GM23338 (cell line): ENCODE data around the gene GALNT16. TPM values are rescaled to one million over a fixed set of nuclear protein-coding genes. Genes with fewer than 3 reads are reported as not detected.

Source experiments
- ATAC-seq: fragments of 200-7000 bp; cut with Tn5 transposase; 3 replicates; pipeline ENCODE4 v1.9.1; 2020
- DNase-seq: peaks from one replicate; pipeline ENCODE4 v3.0.0-alpha.2; 2015; ENCODE audit warnings: low spot score
- H2AFZ ChIP-seq: fragments of 200-600 bp; sonication (generic); 2 replicates; pipeline ENCODE4 v1.8.0; 2016; ENCODE audit warnings: antibody characterized with exemption, mild to moderate bottlenecking, moderate library complexity
- H3F3A ChIP-seq: fragments of 200-600 bp; sonication (generic); replicated peaks from 2 replicates; pipeline ENCODE4 v1.8.0; 2017; ENCODE audit warnings: antibody characterized with exemption, mixed run types, low read depth
- H3K27ac ChIP-seq: fragments of 200-600 bp; sonication (generic); 2 replicates; pipeline ENCODE4 v1.6.1; 2016; ENCODE audit warnings: low read depth
- H3K27me3 ChIP-seq: fragments of 200-600 bp; sonication (generic); 2 replicates; pipeline ENCODE4 v1.8.0; 2016; ENCODE audit warnings: mild to moderate bottlenecking, mixed run types, moderate library complexity; ENCODE audit not compliant: insufficient read depth
- H3K36me3 ChIP-seq: fragments of 200-600 bp; sonication (generic); 2 replicates; pipeline ENCODE4 v1.8.0; 2016; ENCODE audit warnings: mild to moderate bottlenecking; ENCODE audit not compliant: insufficient read depth
- H3K4me1 ChIP-seq: fragments of 200-600 bp; sonication (generic); 2 replicates; pipeline ENCODE4 v1.8.0; 2016; ENCODE audit warnings: mild to moderate bottlenecking, moderate library complexity; ENCODE audit not compliant: insufficient read depth
- H3K4me2 ChIP-seq: fragments of 200-600 bp; sonication (generic); 2 replicates; pipeline ENCODE4 v1.7.1; 2017; ENCODE audit warnings: mixed run types
- H3K4me3 ChIP-seq: fragments of 200-600 bp; sonication (generic); 2 replicates; pipeline ENCODE4 v1.6.1; 2016; ENCODE audit warnings: mixed run types
- H3K79me2 ChIP-seq: fragments of 200-600 bp; sonication (generic); replicated peaks from 2 replicates; pipeline ENCODE4 v1.8.0; 2017; ENCODE audit warnings: mild to moderate bottlenecking; ENCODE audit not compliant: insufficient read depth
- H3K9me2 ChIP-seq: fragments of 200-600 bp; sonication (generic); 2 replicates; pipeline ENCODE4 v1.8.0; 2017; ENCODE audit not compliant: insufficient read depth
- H4K20me1 ChIP-seq: fragments of 200-600 bp; sonication (generic); replicated peaks from 2 replicates; pipeline ENCODE4 v1.8.0; 2017; ENCODE audit warnings: mild to moderate bottlenecking; ENCODE audit not compliant: insufficient read depth
- H3K27ac Mint-ChIP-seq: 2 replicates; pipeline ENCODE4 v1.8.0; 2020; ENCODE audit warnings: inconsistent platforms, mild to moderate bottlenecking, moderate library complexity, mixed read lengths
- H3K27me3 Mint-ChIP-seq: 3 replicates; pipeline ENCODE4 v1.8.0; 2022; ENCODE audit warnings: low read depth, mild to moderate bottlenecking, moderate library complexity, mixed read lengths, inconsistent platforms; ENCODE audit not compliant: insufficient read depth, poor library complexity
- H3K36me3 Mint-ChIP-seq: 3 replicates; pipeline ENCODE4 v1.8.0; 2021; ENCODE audit warnings: low read depth, mild to moderate bottlenecking, inconsistent platforms, moderate library complexity, mixed read lengths
- H3K4me1 Mint-ChIP-seq: 3 replicates; pipeline ENCODE4 v1.8.0; 2020; ENCODE audit warnings: mild to moderate bottlenecking, inconsistent platforms, mixed read lengths
- H3K4me3 Mint-ChIP-seq: 3 replicates; pipeline ENCODE4 v1.8.0; 2021; ENCODE audit warnings: moderate library complexity, mild to moderate bottlenecking, inconsistent platforms, mixed read lengths
- H3K9me3 Mint-ChIP-seq: 3 replicates; pipeline ENCODE4 v1.8.0; 2020; ENCODE audit warnings: moderate library complexity, mild to moderate bottlenecking, inconsistent platforms, mixed read lengths
- CREB1 ChIP-seq: fragments of 250-450 bp; sonication (Bioruptor Pico); IDR thresholded peaks from 2 replicates; pipeline ENCODE4 v1.5.0; 2020; ENCODE audit warnings: low read depth, mild to moderate bottlenecking, moderate library complexity
- REST ChIP-seq: IDR thresholded peaks from one replicate; pipeline ENCODE4 v1.6.1; 2018; ENCODE audit warnings: antibody characterized with exemption; ENCODE audit not compliant: unreplicated experiment
- polyA plus RNA-seq: library from polyadenylated mRNA; unstranded; fragments of >200 nt; fragmentation: Nextera tagmentation; extraction: Ambion mirVana; gene quantifications from 2 replicates; pipeline ENCODE4 v1.2.1, GENCODE V29; 2016
- total RNA-seq: library from RNA; depleted of rRNA; stranded (reverse); fragments of >200 nt; shearing (Covaris generic); gene quantifications from 2 replicates; pipeline ENCODE4 v1.2.3, GENCODE V29; 2014
- TF ChIP-seq, protein P1 (sequence below): fragments of 250-450 bp; sonication (Bioruptor Pico); IDR thresholded peaks from 2 replicates; pipeline ENCODE4 v1.5.0; 2020; ENCODE audit warnings: mild to moderate bottlenecking, moderate library complexity
- TF ChIP-seq, protein P2 (sequence below): IDR thresholded peaks from 2 replicates; pipeline ENCODE4 v1.6.1; 2016; ENCODE audit warnings: antibody characterized with exemption

GALNT16 gene
- total and polyA plus RNA-seq, 2 experiments from 2014 or later, result 1.5 to 2.9 TPM

DNA sequence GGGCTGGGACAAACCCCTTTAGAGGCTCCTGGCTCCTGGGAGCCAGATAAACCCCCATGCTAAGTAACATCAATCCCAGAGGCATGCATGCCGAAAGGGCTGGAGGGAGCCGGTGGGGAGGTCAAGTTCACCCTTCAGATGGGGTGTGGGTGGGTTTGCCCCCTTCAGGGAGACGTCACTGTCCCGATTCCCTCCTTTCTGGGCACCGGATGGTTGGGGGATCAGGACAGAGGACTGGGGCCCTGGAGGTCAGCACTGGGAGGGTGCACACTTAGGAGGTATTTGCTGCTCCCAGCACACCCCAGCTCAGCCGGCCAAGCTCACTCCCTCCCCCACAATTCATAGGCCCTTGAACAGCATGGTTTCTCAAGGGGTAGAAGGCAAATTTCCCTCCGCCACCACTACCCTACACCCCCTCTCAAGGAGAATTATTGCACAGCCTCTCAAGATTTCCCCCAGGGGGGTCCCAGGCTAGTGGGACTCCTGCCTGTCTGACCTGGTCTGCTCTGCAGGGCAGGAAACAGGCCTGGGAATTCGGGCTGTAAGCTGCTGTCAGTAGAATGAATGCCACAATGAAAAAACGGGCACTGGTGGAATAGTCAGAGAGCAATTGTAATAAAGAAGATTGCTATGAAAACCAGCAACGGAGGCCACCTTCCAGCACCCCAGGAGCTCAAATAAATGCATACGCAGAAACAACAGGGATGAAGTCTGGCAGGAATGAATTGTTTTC lies 63.5 kb downstream of the GALNT16 start (continued):
- TF ChIP-seq REST, result no peak

DNA sequence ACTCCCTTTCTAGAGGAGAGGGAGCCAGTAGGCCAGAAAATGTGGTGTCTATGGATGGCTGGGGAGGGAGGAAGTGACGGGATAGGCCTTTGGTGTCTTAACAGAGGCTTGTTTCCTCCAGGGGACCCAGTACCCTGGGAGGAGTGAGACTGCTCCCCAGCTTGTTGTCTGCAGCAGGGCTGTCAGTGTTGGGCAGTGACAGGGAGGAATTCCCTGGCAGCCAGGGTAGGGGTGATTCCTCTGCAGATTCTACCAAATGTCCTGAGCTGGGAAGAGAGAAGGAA lies 64.0 kb downstream of the GALNT16 start:
- Mint-ChIP-seq H3K36me3 (no peaks in the 10 kb centered on the region; the same call in 2 of the 3 replicates), H3K4me3 (no peak overlapping the region), H3K27me3 (peaks cover 15% of the 10 kb centered on the region), H3K4me1 (peaks cover 17% of the 10 kb centered on the region), H3K27ac (no peak overlapping the region), H3K9me3 (no peaks in the 10 kb centered on the region)
- Histone ChIP-seq H3K4me2 (peak overlapping the region; percentile 58), H3K27ac (peak overlapping the region; percentile 32; the same call in 1 of the 2 replicates), H3K9me2 (peaks cover 8% of the 10 kb centered on the region; the same call in 1 of the 2 replicates), H3F3A (no peaks in the 10 kb centered on the region), H3K4me1 (peaks cover 5% of the 10 kb centered on the region; the same call in 1 of the 2 replicates), H3K4me3 (no peak overlapping the region), H3K36me3 (no peaks in the 10 kb centered on the region), H3K79me2 (no peaks in the 10 kb centered on the region), H4K20me1 (no peaks in the 10 kb centered on the region), H2AFZ (no peak overlapping the region; the same call in 1 of the 2 replicates), H3K27me3 (no peaks in the 10 kb centered on the region)
- DNase-seq (no peak), ATAC-seq (peak; percentile 38)
- TF ChIP-seq CREB1 (CRISPR knock-in tag), result no peak
- TF ChIP-seq, protein P1, sequence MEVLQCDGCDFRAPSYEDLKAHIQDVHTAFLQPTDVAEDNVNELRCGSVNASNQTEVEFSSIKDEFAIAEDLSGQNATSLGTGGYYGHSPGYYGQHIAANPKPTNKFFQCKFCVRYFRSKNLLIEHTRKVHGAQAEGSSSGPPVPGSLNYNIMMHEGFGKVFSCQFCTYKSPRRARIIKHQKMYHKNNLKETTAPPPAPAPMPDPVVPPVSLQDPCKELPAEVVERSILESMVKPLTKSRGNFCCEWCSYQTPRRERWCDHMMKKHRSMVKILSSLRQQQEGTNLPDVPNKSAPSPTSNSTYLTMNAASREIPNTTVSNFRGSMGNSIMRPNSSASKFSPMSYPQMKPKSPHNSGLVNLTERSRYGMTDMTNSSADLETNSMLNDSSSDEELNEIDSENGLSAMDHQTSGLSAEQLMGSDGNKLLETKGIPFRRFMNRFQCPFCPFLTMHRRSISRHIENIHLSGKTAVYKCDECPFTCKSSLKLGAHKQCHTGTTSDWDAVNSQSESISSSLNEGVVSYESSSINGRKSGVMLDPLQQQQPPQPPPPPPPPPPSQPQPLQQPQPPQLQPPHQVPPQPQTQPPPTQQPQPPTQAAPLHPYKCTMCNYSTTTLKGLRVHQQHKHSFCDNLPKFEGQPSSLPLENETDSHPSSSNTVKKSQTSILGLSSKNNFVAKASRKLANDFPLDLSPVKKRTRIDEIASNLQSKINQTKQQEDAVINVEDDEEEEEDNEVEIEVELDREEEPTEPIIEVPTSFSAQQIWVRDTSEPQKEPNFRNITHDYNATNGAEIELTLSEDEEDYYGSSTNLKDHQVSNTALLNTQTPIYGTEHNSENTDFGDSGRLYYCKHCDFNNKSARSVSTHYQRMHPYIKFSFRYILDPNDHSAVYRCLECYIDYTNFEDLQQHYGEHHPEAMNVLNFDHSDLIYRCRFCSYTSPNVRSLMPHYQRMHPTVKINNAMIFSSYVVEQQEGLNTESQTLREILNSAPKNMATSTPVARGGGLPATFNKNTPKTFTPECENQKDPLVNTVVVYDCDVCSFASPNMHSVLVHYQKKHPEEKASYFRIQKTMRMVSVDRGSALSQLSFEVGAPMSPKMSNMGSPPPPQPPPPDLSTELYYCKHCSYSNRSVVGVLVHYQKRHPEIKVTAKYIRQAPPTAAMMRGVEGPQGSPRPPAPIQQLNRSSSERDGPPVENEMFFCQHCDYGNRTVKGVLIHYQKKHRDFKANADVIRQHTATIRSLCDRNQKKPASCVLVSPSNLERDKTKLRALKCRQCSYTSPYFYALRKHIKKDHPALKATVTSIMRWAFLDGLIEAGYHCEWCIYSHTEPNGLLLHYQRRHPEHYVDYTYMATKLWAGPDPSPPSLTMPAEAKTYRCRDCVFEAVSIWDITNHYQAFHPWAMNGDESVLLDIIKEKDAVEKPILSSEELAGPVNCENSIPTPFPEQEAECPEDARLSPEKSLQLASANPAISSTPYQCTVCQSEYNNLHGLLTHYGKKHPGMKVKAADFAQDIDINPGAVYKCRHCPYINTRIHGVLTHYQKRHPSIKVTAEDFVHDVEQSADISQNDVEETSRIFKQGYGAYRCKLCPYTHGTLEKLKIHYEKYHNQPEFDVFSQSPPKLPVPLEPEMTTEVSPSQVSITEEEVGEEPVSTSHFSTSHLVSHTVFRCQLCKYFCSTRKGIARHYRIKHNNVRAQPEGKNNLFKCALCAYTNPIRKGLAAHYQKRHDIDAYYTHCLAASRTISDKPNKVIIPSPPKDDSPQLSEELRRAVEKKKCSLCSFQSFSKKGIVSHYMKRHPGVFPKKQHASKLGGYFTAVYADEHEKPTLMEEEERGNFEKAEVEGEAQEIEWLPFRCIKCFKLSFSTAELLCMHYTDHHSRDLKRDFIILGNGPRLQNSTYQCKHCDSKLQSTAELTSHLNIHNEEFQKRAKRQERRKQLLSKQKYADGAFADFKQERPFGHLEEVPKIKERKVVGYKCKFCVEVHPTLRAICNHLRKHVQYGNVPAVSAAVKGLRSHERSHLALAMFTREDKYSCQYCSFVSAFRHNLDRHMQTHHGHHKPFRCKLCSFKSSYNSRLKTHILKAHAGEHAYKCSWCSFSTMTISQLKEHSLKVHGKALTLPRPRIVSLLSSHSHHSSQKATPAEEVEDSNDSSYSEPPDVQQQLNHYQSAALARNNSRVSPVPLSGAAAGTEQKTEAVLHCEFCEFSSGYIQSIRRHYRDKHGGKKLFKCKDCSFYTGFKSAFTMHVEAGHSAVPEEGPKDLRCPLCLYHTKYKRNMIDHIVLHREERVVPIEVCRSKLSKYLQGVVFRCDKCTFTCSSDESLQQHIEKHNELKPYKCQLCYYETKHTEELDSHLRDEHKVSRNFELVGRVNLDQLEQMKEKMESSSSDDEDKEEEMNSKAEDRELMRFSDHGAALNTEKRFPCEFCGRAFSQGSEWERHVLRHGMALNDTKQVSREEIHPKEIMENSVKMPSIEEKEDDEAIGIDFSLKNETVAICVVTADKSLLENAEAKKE (CRISPR knock-in tag), result no peak
- TF ChIP-seq, protein P2, sequence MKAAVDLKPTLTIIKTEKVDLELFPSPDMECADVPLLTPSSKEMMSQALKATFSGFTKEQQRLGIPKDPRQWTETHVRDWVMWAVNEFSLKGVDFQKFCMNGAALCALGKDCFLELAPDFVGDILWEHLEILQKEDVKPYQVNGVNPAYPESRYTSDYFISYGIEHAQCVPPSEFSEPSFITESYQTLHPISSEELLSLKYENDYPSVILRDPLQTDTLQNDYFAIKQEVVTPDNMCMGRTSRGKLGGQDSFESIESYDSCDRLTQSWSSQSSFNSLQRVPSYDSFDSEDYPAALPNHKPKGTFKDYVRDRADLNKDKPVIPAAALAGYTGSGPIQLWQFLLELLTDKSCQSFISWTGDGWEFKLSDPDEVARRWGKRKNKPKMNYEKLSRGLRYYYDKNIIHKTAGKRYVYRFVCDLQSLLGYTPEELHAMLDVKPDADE, result no peak
